Cortex of kidney (tissue), 1 donor: ENCODE data around the gene RNLS.

Experiments
- DNase-seq: peaks from one replicate; lab custom pipeline; 2025; lab: John Stamatoyannopoulos, UW

Gene RNLS

GRCh38 chr10:88256886-88257285 lies 326.2 kb downstream of the RNLS start:
- DNase-seq, result no peak

GRCh38 chr10:88256013-88256680 lies 327.0 kb downstream of the RNLS start:
- DNase-seq, result no peak

GRCh38 chr10:88254091-88254490 lies 329.0 kb downstream of the RNLS start:
- DNase-seq, result no peak

GRCh38 chr10:88253622-88254021 lies 329.5 kb downstream of the RNLS start:
- DNase-seq, result no peak

- DNase-seq, result no peak
These were observed 330.0 kb downstream of the RNLS start for GRCh38 chr10:88253128-88253527.

- DNase-seq, result no peak
These were observed 333.7 kb downstream of the RNLS start for GRCh38 chr10:88249450-88249849.

- DNase-seq, result no peak
These were observed 336.4 kb downstream of the RNLS start for GRCh38 chr10:88246675-88247074.

- no peak for DNase-seq
These were observed 337.1 kb downstream of the RNLS start for GRCh38 chr10:88245974-88246511.

- DNase-seq, result no peak
These were observed 338.1 kb downstream of the RNLS start for GRCh38 chr10:88244781-88245625.

GRCh38 chr10:88243836-88244730 lies 339.0 kb downstream of the RNLS start:
- DNase-seq, result no peak

- DNase-seq, result no peak
These were observed 339.8 kb downstream of the RNLS start for GRCh38 chr10:88243202-88243744.

GRCh38 chr10:88241501-88241900 lies 341.6 kb downstream of the RNLS start:
- DNase-seq, result no peak

- no peak for DNase-seq
These were observed 343.9 kb downstream of the RNLS start for GRCh38 chr10:88239212-88239611.

GRCh38 chr10:88238615-88238914 lies 344.6 kb downstream of the RNLS start:
- DNase-seq, result no peak

GRCh38 chr10:88237896-88238614 lies 345.1 kb downstream of the RNLS start:
- DNase-seq, result no peak

GRCh38 chr10:88236121-88236743 lies 346.9 kb downstream of the RNLS start:
- DNase-seq, result no peak

GRCh38 chr10:88234297-88234696 lies 348.8 kb downstream of the RNLS start:
- no peak for DNase-seq

GRCh38 chr10:88233870-88234269 lies 349.2 kb downstream of the RNLS start:
- DNase-seq, result no peak

GRCh38 chr10:88232983-88233543 lies 350.1 kb downstream of the RNLS start:
- DNase-seq, result no peak

- DNase-seq, result no peak
These were observed 350.9 kb downstream of the RNLS start for GRCh38 chr10:88232029-88232895.
